GM12878 (cell line): ENCODE data around the gene TMEM52. TPM values are rescaled to one million over a fixed set of nuclear protein-coding genes. Genes with fewer than 3 reads are reported as not detected.
A peak's percentile ranks its signal among the peaks of the same experiment; 100 is the strongest.

Source experiments
- ATAC-seq: fragments of 200-7000 bp; cut with Tn5 transposase; 3 replicates; pipeline ENCODE4 v1.9.1; 2020; ENCODE audit warnings: mild to moderate bottlenecking, moderate library complexity
- BruUV-seq: library from RNA; stranded (reverse); fragments of 400-500 nt; replicated peaks from 2 replicates; lab custom pipeline; 2021; lab: Mats Ljungman, UMichigan
- CTCF ChIA-PET: fragments of 300-600 bp; sonication (Branson Sonifier 250); formaldehyde crosslinking; extraction: SDS; loops from one replicate; lab custom pipeline; 2021; ENCODE audit warnings: inconsistent platforms; lab: Yijun Ruan, JAX
- POLR2A ChIA-PET: fragments of 350-600 bp; formaldehyde crosslinking; extraction: SDS; loops from one replicate; lab custom pipeline; 2021; ENCODE audit warnings: inconsistent platforms; lab: Charles Lee
- RAD21 ChIA-PET: fragments of 300-600 bp; sonication (Branson Sonifier 250); formaldehyde crosslinking; loops from one replicate; lab custom pipeline; 2023; ENCODE audit warnings: antibody characterized with exemption; ENCODE audit not compliant: unreplicated experiment; lab: Charles Lee
- SMC1A ChIA-PET: fragments of 300-600 bp; sonication (Branson Sonifier 250); formaldehyde crosslinking; loops from one replicate; lab custom pipeline; 2023; ENCODE audit not compliant: unreplicated experiment, uncharacterized antibody; lab: Charles Lee
- DNase-seq: peaks from one replicate; pipeline ENCODE4 v3.0.0-alpha.2; 2011; ENCODE audit warnings: low read depth, low spot score
- FAIRE-seq: peaks from 3 replicates; lab custom pipeline; 2011; peaks lifted over from hg19 to GRCh38; lab: Jason Lieb, UNC
- H2AFZ ChIP-seq: 2 replicates; pipeline ENCODE4 v1.6.0; 2011; ENCODE audit warnings: low read depth, low read length, control low read depth; ENCODE audit not compliant: control insufficient read depth
- H3K27ac ChIP-seq: 2 replicates; pipeline ENCODE4 v1.5.1; 2011; ENCODE audit warnings: control low read depth; ENCODE audit not compliant: control insufficient read depth, insufficient read depth
- H3K27me3 ChIP-seq, 2 experiments: replicated peaks in 1 of 2; 2 replicates each; pipeline versions ENCODE4 v1.6.0 to v1.6.1; 2011; ENCODE audit warnings: low read length in 1 of 2; ENCODE audit not compliant: control insufficient read depth in 2 of 2, insufficient read depth in 2 of 2
- H3K36me3 ChIP-seq, 2 experiments: 2 replicates each; pipeline ENCODE4 v1.5.1; 2011; ENCODE audit warnings: low read length in 1 of 2; ENCODE audit not compliant: control insufficient read depth in 2 of 2, insufficient read depth in 2 of 2
- H3K4me1 ChIP-seq: 2 replicates; pipeline ENCODE4 v1.6.1; 2011; ENCODE audit warnings: mild to moderate bottlenecking, low read length, moderate library complexity, mixed read lengths; ENCODE audit not compliant: control insufficient read depth, insufficient read depth
- H3K4me2 ChIP-seq: 2 replicates; pipeline ENCODE4 v1.6.0; 2011; ENCODE audit warnings: control low read depth; ENCODE audit not compliant: control insufficient read depth, insufficient read depth
- H3K4me3 ChIP-seq: fragments of 200-600 bp; sonication (generic); 2 replicates; pipeline ENCODE4 v1.5.1; 2016
- H3K79me2 ChIP-seq: 2 replicates; pipeline ENCODE4 v1.6.0; 2011; ENCODE audit warnings: low read length; ENCODE audit not compliant: control insufficient read depth, insufficient read depth
- H3K9ac ChIP-seq: 2 replicates; pipeline ENCODE4 v1.8.0; 2011; ENCODE audit warnings: low read length, control low read depth, mixed read lengths; ENCODE audit not compliant: control insufficient read depth, insufficient read depth
- H3K9me3 ChIP-seq: replicated peaks from 3 replicates; pipeline ENCODE4 v1.5.1; 2011; ENCODE audit warnings: mild to moderate bottlenecking, low read length; ENCODE audit not compliant: control insufficient read depth, insufficient read depth
- H4K20me1 ChIP-seq: 2 replicates; pipeline ENCODE4 v1.6.0; 2011; ENCODE audit not compliant: control insufficient read depth, insufficient read depth
- BCL3 ChIP-seq: IDR thresholded peaks from 2 replicates; pipeline ENCODE4 v1.6.1; 2011; ENCODE audit warnings: borderline replicate concordance, low read depth, mild to moderate bottlenecking, moderate library complexity, low read length; ENCODE audit not compliant: insufficient read depth, poor library complexity, severe bottlenecking
- EED ChIP-seq: sonication (generic); IDR thresholded peaks from 2 replicates; pipeline ENCODE4 v1.6.1; 2016; ENCODE audit warnings: antibody characterized with exemption, low read depth
- EP300 ChIP-seq, 2 experiments: fragments of 150-350 bp in 1 of 2; IDR thresholded peaks; 2 replicates each; pipeline ENCODE4 v1.6.1; 2011 to 2012; ENCODE audit warnings: low read depth in 2 of 2, low read length in 2 of 2, borderline replicate concordance in 1 of 2, improper control_type of control experiment in 1 of 2, inconsistent platforms in 1 of 2; ENCODE audit not compliant: control insufficient read depth in 1 of 2
- KDM1A ChIP-seq: fragments of 200-600 bp; sonication (generic); IDR thresholded peaks from 2 replicates; pipeline ENCODE4 v1.6.1; 2016; ENCODE audit warnings: borderline replicate concordance
- NRF1 ChIP-seq: conservative IDR thresholded peaks from 2 replicates; pipeline ENCODE4 v1.6.1; 2011; ENCODE audit warnings: mild to moderate bottlenecking, low read depth, low read length, improper control_type of control experiment
- SUZ12 ChIP-seq: fragments of 200-600 bp; sonication (generic); IDR thresholded peaks from one replicate; pipeline ENCODE4 v1.6.1; 2018; ENCODE audit warnings: antibody characterized with exemption, mild to moderate bottlenecking; ENCODE audit not compliant: unreplicated experiment
- TCF3 ChIP-seq: IDR thresholded peaks from 2 replicates; pipeline ENCODE4 v1.6.1; 2012; ENCODE audit warnings: low read depth, mild to moderate bottlenecking, low read length, borderline replicate concordance; ENCODE audit not compliant: insufficient read depth
- WGBS: methylation state at CpG from one replicate; pipeline ENCODE4 v1.1.6; 2016; ENCODE audit warnings: low lambda C conversion rate; ENCODE audit not compliant: insufficient replicate concordance, insufficient coverage; ENCODE audit errors: missing lambda C conversion rate; 5-methylcytosine and 5-hydroxymethylcytosine counted together
- in situ Hi-C: fragments of 300-500 bp; cut with MboI; formaldehyde crosslinking; loops from 9 replicates; pipeline ENCODE4 v1.14.3; 2018; ENCODE audit warnings: mixed read lengths
- intact Hi-C: fragments of 100-400 bp; cut with micrococcal nuclease; formaldehyde crosslinking; loops from one replicate; pipeline ENCODE4 v1.14.2; 2022; ENCODE audit not compliant: unreplicated experiment
- polyA plus RNA-seq, 11 experiments: library from polyadenylated mRNA; depleted of rRNA in 4 of 11; unstranded in 6 of 11; stranded (reverse) in 5 of 11; fragments of >200 nt; fragmentation: Nextera tagmentation in 4 of 11; fragmentation: Illumina TruSeq in 1 of 11; extraction: Ambion mirVana in 4 of 11; extraction: Trizol in 1 of 11; gene quantifications; 1 replicate in 1 of 11; 2 replicates in 10 of 11; pipeline versions ENCODE4 v1.2.1 to v1.2.3, GENCODE V29; 2011 to 2016; ENCODE audit warnings: inconsistent platforms in 2 of 11, missing spikeins in 2 of 11, low read depth in 1 of 11
- total RNA-seq, 4 experiments: library from RNA; depleted of rRNA in 3 of 4; stranded (reverse); fragments of >200 nt in 3 of 4; fragmentation: Illumina TruSeq in 1 of 4; extraction: Trizol in 1 of 4; gene quantifications; 2 replicates each; pipeline versions ENCODE4 v1.2.1 to v1.2.3, GENCODE V29; 2013 to 2021
- TF ChIP-seq, protein P1 (sequence below): fragments of 150-350 bp; IDR thresholded peaks from 2 replicates; pipeline ENCODE4 v1.6.1; 2014; ENCODE audit warnings: mild to moderate bottlenecking, low read depth, low read length

Gene TMEM52
- total and polyA plus RNA-seq, 10 of the 15 experiments (the other 5 are each of a cell fraction or from before 2014, with no cell fraction given), result 0.17 to 0.33 (median 0.24) TPM; not detected in 7

- Histone ChIP-seq H3K4me1 (no peaks in the 10 kb centered on the region), H3K9me3 (peaks cover 5% of the 10 kb centered on the region; the same call in 2 of the 3 replicates), H3K4me3 (no peak overlapping the region)
- intact Hi-C loops, result no loop called here
- BruUV-seq, result no TSS peak
- TF ChIP-seq EED (no peak), TCF3 (0 out of 2 replicates have a peak, but pooled peaks have one; percentile 10)
- TF ChIP-seq, protein P1, sequence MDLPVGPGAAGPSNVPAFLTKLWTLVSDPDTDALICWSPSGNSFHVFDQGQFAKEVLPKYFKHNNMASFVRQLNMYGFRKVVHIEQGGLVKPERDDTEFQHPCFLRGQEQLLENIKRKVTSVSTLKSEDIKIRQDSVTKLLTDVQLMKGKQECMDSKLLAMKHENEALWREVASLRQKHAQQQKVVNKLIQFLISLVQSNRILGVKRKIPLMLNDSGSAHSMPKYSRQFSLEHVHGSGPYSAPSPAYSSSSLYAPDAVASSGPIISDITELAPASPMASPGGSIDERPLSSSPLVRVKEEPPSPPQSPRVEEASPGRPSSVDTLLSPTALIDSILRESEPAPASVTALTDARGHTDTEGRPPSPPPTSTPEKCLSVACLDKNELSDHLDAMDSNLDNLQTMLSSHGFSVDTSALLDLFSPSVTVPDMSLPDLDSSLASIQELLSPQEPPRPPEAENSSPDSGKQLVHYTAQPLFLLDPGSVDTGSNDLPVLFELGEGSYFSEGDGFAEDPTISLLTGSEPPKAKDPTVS, result no peak
- TF ChIP-seq, all 136 proteins: peak for 1
- no peak overlapping the region for H3K4me2 ChIP-seq
- CTCF ChIA-PET, result no interaction called here
- H3K9ac ChIP-seq, result no peak overlapping the region
- SMC1A ChIA-PET, result no interaction called here
- DNase-seq, result no peak
- H3K36me3 ChIP-seq, result no peaks in the 10 kb centered on the region
- no peaks in the 10 kb centered on the region for H3K27me3 ChIP-seq
- POLR2A ChIA-PET, result no interaction called here
- in situ Hi-C loops, result no loop called here
- H4K20me1 ChIP-seq, result no peaks in the 10 kb centered on the region
- RAD21 ChIA-PET, result no interaction called here
- no peaks in the 10 kb centered on the region for H3K79me2 ChIP-seq
- no peak for ATAC-seq
- WGBS, result 56% methylated on average over 6 of the region's 6 CpGs
- no peak overlapping the region for H2AFZ ChIP-seq
- no peak overlapping the region for H3K27ac ChIP-seq
- no peak for FAIRE-seq
These were observed 19.1 kb upstream of the TMEM52 start for GRCh38 chr1:1938276-1938573.

- intact Hi-C loops, result no loop called here
- DNase-seq (no peak), FAIRE-seq (no peak), ATAC-seq (no peak)
- SMC1A ChIA-PET, result no interaction called here
- no peaks in the 10 kb centered on the region for H3K36me3 ChIP-seq
- H3K4me3 ChIP-seq, result no peak overlapping the region
- in situ Hi-C loops, result no loop called here
- no peaks in the 10 kb centered on the region for H4K20me1 ChIP-seq
- 43% methylated on average over 16 of the region's 16 CpGs for WGBS
- H3K9ac ChIP-seq, result no peak overlapping the region
- peaks cover 5% of the 10 kb centered on the region; the same call in 2 of the 3 replicates for H3K9me3 ChIP-seq
- RAD21 ChIA-PET, result no interaction called here
- H3K27me3 ChIP-seq, result no peaks in the 10 kb centered on the region
- H3K4me2 ChIP-seq, result no peak overlapping the region
- H3K4me1 ChIP-seq, result no peaks in the 10 kb centered on the region
- no peak overlapping the region for H2AFZ ChIP-seq
- no TSS peak for BruUV-seq
- CTCF ChIA-PET, result no interaction called here
- H3K79me2 ChIP-seq, result no peaks in the 10 kb centered on the region
- no peak overlapping the region for H3K27ac ChIP-seq
- TF ChIP-seq KDM1A, result no peak
- no peak for TF ChIP-seq EP300 (IDR thresholded peaks at IDR 0.05; ENCODE audit: borderline replicate concordance in 1 of 2, control insufficient read depth in 1 of 2, low read depth in 2 of 2, low read length in 2 of 2)
- no peak for TF ChIP-seq NRF1
- TF ChIP-seq SUZ12, result no peak
- TF ChIP-seq BCL3, result peak; percentile 93
- TF ChIP-seq, all 136 proteins: peak for 1
- POLR2A ChIA-PET, result no interaction called here
These were observed 18.6 kb upstream of the TMEM52 start for GRCh38 chr1:1937549-1938275.
